Measurements from ENCODE around the gene MOK. TPM values are rescaled to one million over a fixed set of nuclear protein-coding genes. Genes with fewer than 3 reads are reported as not detected.

MOK gene
- total and polyA plus RNA-seq, 2 of the 4 experiments (the other 2 are of a cell fraction) = 16.8 to 48.5 TPM

DNA sequence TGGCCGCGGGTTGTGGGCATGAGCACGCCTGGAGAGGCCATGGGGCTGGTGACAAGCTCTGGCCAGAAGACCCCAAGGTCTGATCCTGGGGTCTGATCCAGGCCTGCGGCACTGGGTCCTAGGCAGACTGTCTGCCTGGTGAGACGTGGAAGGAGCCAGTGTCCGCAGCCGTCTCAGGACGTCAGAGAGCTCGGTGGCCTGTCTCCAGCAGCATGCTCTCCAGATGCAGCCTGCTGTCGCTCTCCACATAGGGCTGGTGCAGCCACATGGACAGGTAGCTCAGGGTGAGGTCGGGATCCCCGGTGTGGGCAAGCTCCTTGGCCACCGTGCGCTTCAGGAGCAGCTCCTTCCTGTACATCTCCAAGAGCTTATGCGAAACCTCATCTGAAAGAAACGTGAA is 43.4 kb upstream of the MOK start:
- Histone ChIP-seq H2BK20ac (ENCODE audit: low read depth, low read length) (no peak overlapping the region), H3K4me3 (ENCODE audit: insufficient read depth, low read depth, low read length) (no peak overlapping the region), H3K36me3 (ENCODE audit: control insufficient read depth, insufficient read depth, low read length) (peaks cover 50% of the 10 kb centered on the region), H3K14ac (replicated peaks; ENCODE audit: low read depth, low read length) (no peak overlapping the region), H3K9ac (ENCODE audit: low read depth, low read length) (no peak overlapping the region), H3K23ac (ENCODE audit: low read depth, low read length) (no peak overlapping the region), H2BK15ac (ENCODE audit: low read depth, low read length) (no peak overlapping the region), H4K8ac (ENCODE audit: low read depth in 2 of 2, low read length in 2 of 2) (no peak overlapping the region), H2BK120ac (ENCODE audit: low read depth, low read length) (no peak overlapping the region), H2BK5ac (ENCODE audit: low read depth, low read length, poor library complexity, severe bottlenecking) (no peak overlapping the region), H4K5ac (ENCODE audit: low read depth, low read length) (no peak overlapping the region), H3K18ac (ENCODE audit: low read depth, low read length) (no peak overlapping the region), H3K56ac (ENCODE audit: extremely low read depth, insufficient read depth, low read length) (no peak overlapping the region), H3K27me3 (ENCODE audit: control insufficient read depth, insufficient read depth, low read length) (no peaks in the 10 kb centered on the region), H3K27ac (ENCODE audit: insufficient read depth, low read length) (no peak overlapping the region), H3K79me1 (ENCODE audit: low read depth in 1 of 2, low read length in 2 of 2) (peaks cover 4 to 5% of the 10 kb centered on the region in 2 experiments; a peak in 2 of 4 replicates), H3K9me3 (ENCODE audit: control insufficient read depth, insufficient read depth, low read length) (no peaks in the 10 kb centered on the region), H2AK9ac (replicated peaks; ENCODE audit: low read depth, low read length, poor library complexity) (no peak overlapping the region), H3K4me1 (ENCODE audit: control insufficient read depth, insufficient read depth, low read length) (no peaks in the 10 kb centered on the region), H2AK5ac (ENCODE audit: low read depth, low read length) (no peak overlapping the region), H3K9me1 (ENCODE audit: insufficient read depth, low read length) (peaks cover 3% of the 10 kb centered on the region; the same call in 1 of the 2 replicates), H2AFZ (replicated peaks; ENCODE audit: low read length, poor library complexity) (no peak overlapping the region), H3K4ac (ENCODE audit: low read depth, low read length) (no peak overlapping the region), H4K20me1 (ENCODE audit: insufficient read depth, low read length) (no peaks in the 10 kb centered on the region; the same call in 1 of the 2 replicates), H4K91ac (ENCODE audit: insufficient read depth, low read depth, low read length) (no peak overlapping the region), H3K4me2 (ENCODE audit: low read depth, low read length) (no peak overlapping the region)
- ATAC-seq (ENCODE audit: low read depth) = no peak
- CTCF ChIA-PET = no interaction called here
- no TSS peak for BruUV-seq (replicated peaks)
- intact Hi-C loops (cut with micrococcal nuclease) = no loop called here
- dilution Hi-C loops (cut with HindIII; ENCODE audit: low sequenced_read_pairs, unreplicated experiment) = no loop called here
- TF ChIP-seq, protein P1, sequence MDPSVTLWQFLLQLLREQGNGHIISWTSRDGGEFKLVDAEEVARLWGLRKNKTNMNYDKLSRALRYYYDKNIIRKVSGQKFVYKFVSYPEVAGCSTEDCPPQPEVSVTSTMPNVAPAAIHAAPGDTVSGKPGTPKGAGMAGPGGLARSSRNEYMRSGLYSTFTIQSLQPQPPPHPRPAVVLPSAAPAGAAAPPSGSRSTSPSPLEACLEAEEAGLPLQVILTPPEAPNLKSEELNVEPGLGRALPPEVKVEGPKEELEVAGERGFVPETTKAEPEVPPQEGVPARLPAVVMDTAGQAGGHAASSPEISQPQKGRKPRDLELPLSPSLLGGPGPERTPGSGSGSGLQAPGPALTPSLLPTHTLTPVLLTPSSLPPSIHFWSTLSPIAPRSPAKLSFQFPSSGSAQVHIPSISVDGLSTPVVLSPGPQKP (IDR thresholded peaks at IDR 0.05; ENCODE audit: borderline replicate concordance, low read depth, low read length) = no peak
- TF ChIP-seq RCOR1 (IDR thresholded peaks at IDR 0.05; ENCODE audit: insufficient replicate concordance, low read length) (no peak), RFX5 (IDR thresholded peaks at IDR 0.05; ENCODE audit: low read depth, low read length) (no peak), RAD21 (IDR thresholded peaks at IDR 0.05; ENCODE audit: low read length) (no peak), SMC3 (IDR thresholded peaks at IDR 0.05; ENCODE audit: low read depth, low read length) (no peak)
- 94% methylated on average over 9 of the region's 16 CpGs; no CpG with 5 or more reads in 1 of the 2 experiments for WGBS, 2 experiments (ENCODE audit: extremely low coverage in 2 of 2, insufficient read length in 1 of 2)
- POLR2A ChIA-PET (ENCODE audit: unreplicated experiment) = no interaction called here
- DNase-seq = no peak
- in situ Hi-C loops (cut with MboI; ENCODE audit: low sequenced_read_pairs) = no loop called here
